Measurements from ENCODE around the gene WDFY1.

The WDFY1 gene

DNA sequence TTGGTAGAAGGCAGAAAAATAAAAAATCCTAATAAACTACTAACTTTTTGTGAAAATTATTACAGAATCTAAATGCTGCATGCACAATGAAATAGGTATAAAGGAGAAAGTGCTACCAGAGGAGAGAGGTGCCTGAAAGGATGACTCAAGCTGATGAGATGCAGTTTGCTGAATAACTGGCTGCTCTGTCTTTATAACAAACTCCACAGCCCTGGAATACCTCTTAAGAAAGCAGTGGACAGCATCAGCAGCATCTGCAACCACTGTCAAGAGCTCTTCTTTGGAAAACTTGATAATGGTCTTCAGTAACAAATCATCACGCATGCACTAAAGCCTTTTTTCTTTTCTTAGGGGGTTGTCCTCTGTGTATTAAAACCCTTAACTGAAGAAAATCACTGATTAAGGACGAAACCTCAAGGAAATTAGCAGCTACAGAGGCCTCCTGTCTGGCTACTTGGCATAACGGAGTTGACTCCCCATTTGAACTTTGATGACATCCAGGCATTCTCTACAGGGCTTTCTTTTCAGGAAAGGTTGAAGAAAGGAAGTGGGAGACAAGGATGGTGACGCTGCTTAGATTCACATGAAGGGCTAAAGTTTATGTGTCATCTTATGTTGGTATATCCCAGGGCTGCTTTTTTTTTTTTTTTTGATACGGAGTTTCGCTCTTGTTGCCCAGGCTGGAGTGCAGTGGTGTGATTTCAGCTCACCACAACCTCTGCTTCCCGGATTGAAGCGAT lies 28.8 kb downstream of the WDFY1 start:
- TF ChIP-seq CSDC2 (CRISPR knock-in tag; IDR thresholded peaks at IDR 0.05) (no peak), ZFP3 (CRISPR knock-in tag; IDR thresholded peaks at IDR 0.05) (no peak), ZFP30 (CRISPR knock-in tag; IDR thresholded peaks at IDR 0.05) (no peak), PPARA (CRISPR knock-in tag; IDR thresholded peaks at IDR 0.05; ENCODE audit: borderline replicate concordance) (no peak), ZC3H10 (CRISPR knock-in tag; IDR thresholded peaks at IDR 0.05) (no peak), ZNF70 (CRISPR knock-in tag; IDR thresholded peaks at IDR 0.05) (no peak)
- TF ChIP-seq, protein P1, sequence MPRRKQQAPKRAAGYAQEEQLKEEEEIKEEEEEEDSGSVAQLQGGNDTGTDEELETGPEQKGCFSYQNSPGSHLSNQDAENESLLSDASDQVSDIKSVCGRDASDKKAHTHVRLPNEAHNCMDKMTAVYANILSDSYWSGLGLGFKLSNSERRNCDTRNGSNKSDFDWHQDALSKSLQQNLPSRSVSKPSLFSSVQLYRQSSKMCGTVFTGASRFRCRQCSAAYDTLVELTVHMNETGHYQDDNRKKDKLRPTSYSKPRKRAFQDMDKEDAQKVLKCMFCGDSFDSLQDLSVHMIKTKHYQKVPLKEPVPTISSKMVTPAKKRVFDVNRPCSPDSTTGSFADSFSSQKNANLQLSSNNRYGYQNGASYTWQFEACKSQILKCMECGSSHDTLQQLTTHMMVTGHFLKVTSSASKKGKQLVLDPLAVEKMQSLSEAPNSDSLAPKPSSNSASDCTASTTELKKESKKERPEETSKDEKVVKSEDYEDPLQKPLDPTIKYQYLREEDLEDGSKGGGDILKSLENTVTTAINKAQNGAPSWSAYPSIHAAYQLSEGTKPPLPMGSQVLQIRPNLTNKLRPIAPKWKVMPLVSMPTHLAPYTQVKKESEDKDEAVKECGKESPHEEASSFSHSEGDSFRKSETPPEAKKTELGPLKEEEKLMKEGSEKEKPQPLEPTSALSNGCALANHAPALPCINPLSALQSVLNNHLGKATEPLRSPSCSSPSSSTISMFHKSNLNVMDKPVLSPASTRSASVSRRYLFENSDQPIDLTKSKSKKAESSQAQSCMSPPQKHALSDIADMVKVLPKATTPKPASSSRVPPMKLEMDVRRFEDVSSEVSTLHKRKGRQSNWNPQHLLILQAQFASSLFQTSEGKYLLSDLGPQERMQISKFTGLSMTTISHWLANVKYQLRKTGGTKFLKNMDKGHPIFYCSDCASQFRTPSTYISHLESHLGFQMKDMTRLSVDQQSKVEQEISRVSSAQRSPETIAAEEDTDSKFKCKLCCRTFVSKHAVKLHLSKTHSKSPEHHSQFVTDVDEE (CRISPR knock-in tag; IDR thresholded peaks at IDR 0.05), result no peak
- TF ChIP-seq, protein P2, sequence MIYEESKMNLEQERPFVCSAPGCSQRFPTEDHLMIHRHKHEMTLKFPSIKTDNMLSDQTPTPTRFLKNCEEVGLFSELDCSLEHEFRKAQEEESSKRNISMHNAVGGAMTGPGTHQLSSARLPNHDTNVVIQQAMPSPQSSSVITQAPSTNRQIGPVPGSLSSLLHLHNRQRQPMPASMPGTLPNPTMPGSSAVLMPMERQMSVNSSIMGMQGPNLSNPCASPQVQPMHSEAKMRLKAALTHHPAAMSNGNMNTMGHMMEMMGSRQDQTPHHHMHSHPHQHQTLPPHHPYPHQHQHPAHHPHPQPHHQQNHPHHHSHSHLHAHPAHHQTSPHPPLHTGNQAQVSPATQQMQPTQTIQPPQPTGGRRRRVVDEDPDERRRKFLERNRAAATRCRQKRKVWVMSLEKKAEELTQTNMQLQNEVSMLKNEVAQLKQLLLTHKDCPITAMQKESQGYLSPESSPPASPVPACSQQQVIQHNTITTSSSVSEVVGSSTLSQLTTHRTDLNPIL (CRISPR knock-in tag; IDR thresholded peaks at IDR 0.05; ENCODE audit: low read depth), result no peak
- no peak for ATAC-seq

DNA sequence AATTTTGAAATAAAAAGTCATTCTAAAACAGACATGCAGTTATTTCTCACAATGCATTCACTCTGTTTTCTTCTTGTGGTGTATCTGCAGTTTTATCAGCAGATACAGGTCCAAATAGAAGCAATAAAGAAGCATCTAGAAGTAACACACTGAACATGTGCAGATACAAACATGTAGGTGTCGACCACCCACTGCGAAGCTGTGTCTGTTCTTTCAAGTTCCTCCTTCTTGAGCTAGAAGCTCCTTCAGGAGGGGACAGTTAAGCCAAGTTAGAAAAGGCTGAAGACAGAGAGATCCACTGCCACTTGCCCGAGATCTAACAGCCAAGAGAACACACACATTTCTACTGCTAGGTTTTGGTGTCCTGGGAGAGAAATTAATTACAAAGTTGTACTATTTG lies 30.1 kb downstream of the WDFY1 start:
- TF ChIP-seq ZNF565 (CRISPR knock-in tag; conservative IDR thresholded peaks at IDR 0.05; ENCODE audit: low read depth), result no peak
- TF ChIP-seq, protein P3, sequence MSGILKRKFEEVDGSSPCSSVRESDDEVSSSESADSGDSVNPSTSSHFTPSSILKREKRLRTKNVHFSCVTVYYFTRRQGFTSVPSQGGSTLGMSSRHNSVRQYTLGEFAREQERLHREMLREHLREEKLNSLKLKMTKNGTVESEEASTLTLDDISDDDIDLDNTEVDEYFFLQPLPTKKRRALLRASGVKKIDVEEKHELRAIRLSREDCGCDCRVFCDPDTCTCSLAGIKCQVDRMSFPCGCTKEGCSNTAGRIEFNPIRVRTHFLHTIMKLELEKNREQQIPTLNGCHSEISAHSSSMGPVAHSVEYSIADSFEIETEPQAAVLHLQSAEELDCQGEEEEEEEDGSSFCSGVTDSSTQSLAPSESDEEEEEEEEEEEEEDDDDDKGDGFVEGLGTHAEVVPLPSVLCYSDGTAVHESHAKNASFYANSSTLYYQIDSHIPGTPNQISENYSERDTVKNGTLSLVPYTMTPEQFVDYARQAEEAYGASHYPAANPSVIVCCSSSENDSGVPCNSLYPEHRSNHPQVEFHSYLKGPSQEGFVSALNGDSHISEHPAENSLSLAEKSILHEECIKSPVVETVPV (CRISPR knock-in tag; IDR thresholded peaks at IDR 0.05), result no peak
- ATAC-seq, result no peak

DNA sequence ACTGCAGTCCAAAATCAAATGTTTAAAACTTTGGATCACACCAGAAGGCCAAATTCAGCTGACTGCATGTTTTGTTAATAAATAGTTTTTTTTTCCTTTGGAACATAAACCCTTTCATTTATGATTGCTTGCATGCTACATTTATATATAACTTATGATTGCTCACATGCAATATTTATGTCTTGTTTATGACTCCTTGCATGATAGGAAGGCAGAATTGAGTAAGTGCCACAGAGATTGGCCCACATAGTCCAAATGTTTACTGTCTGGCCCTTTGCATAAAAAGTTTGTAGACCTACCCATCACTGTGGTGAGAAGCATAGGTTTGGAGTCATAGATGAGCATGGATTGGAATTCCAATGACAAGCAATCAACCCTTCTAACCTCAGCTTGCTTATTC lies 30.8 kb downstream of the WDFY1 start:
- ATAC-seq, result no peak
- TF ChIP-seq ZC3H10 (CRISPR knock-in tag; IDR thresholded peaks at IDR 0.05), result no peak
- no peak for TF ChIP-seq CSDC2 (CRISPR knock-in tag; IDR thresholded peaks at IDR 0.05)
- TF ChIP-seq GLIS3 (CRISPR knock-in tag; IDR thresholded peaks at IDR 0.05), result no peak
- no peak for TF ChIP-seq SNAI2 (CRISPR knock-in tag; IDR thresholded peaks at IDR 0.05)
- TF ChIP-seq, protein P2 (CRISPR knock-in tag; IDR thresholded peaks at IDR 0.05; ENCODE audit: low read depth), result no peak

DNA sequence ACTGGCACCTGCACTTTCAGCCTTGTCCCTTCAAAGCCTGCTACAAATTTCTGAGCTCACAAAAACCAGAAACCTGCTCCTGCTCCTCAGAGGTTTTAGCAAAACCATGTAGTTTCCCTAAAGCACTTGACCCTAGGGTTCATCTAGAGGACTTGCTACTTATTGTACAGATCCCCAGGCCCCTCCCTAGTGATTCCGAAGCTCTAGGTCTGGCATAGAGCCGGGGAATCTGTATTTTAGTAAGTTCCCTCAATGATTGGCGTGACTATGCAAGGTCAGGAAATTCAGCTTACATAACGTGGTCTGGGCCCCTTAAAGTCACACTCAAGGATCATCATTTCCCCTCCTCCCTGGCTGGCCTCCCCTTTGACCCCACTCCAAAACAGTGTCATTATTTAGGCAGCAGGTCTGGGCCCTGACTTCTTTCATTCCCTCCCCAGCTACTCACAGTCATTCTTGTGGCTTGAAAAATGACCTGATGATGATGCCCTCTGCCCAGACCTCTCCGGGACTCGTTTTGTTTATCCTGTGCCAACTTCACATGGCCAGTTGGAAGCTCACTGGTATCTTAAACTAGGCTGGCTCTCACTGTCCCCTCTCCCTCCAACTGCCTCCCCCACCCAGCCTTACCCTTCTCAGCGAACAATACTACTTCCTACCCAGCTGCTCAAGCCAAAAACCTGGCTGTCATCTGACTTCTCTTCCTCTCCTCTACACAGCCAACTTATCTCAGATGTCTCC lies 36.0 kb downstream of the WDFY1 start:
- no peak for ATAC-seq
- TF ChIP-seq ISL1 (CRISPR knock-in tag; IDR thresholded peaks at IDR 0.05) (no peak), OSR1 (CRISPR knock-in tag; IDR thresholded peaks at IDR 0.05) (no peak), ARNTL (CRISPR knock-in tag; IDR thresholded peaks at IDR 0.05; ENCODE audit: borderline replicate concordance, low read depth) (no peak), PPARA (CRISPR knock-in tag; IDR thresholded peaks at IDR 0.05; ENCODE audit: borderline replicate concordance) (no peak), ZNF70 (CRISPR knock-in tag; IDR thresholded peaks at IDR 0.05) (no peak), ZC3H10 (CRISPR knock-in tag; IDR thresholded peaks at IDR 0.05) (no peak), ZNF565 (CRISPR knock-in tag; conservative IDR thresholded peaks at IDR 0.05; ENCODE audit: low read depth) (no peak), GLIS3 (CRISPR knock-in tag; IDR thresholded peaks at IDR 0.05) (no peak), ZNF8 (CRISPR knock-in tag; IDR thresholded peaks at IDR 0.05) (no peak), ZFP3 (CRISPR knock-in tag; IDR thresholded peaks at IDR 0.05) (no peak), TCF4 (CRISPR knock-in tag; IDR thresholded peaks at IDR 0.05; ENCODE audit: borderline replicate concordance) (no peak), ESRRG (CRISPR knock-in tag; IDR thresholded peaks at IDR 0.05) (no peak), RARB (CRISPR knock-in tag; IDR thresholded peaks at IDR 0.05) (no peak), BACH2 (CRISPR knock-in tag; IDR thresholded peaks at IDR 0.05; ENCODE audit: borderline replicate concordance) (no peak)
- TF ChIP-seq, protein P4, sequence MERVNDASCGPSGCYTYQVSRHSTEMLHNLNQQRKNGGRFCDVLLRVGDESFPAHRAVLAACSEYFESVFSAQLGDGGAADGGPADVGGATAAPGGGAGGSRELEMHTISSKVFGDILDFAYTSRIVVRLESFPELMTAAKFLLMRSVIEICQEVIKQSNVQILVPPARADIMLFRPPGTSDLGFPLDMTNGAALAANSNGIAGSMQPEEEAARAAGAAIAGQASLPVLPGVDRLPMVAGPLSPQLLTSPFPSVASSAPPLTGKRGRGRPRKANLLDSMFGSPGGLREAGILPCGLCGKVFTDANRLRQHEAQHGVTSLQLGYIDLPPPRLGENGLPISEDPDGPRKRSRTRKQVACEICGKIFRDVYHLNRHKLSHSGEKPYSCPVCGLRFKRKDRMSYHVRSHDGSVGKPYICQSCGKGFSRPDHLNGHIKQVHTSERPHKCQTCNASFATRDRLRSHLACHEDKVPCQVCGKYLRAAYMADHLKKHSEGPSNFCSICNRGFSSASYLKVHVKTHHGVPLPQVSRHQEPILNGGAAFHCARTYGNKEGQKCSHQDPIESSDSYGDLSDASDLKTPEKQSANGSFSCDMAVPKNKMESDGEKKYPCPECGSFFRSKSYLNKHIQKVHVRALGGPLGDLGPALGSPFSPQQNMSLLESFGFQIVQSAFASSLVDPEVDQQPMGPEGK (CRISPR knock-in tag; IDR thresholded peaks at IDR 0.05; ENCODE audit: borderline replicate concordance), result no peak
- TF ChIP-seq, protein P3 (CRISPR knock-in tag; IDR thresholded peaks at IDR 0.05), result no peak
- TF ChIP-seq, protein P1 (CRISPR knock-in tag; IDR thresholded peaks at IDR 0.05), result no peak

Data from SK-N-SH treated with all-trans-retinoic acid at 6 μM for 48 hours (cell line).